Measurements from ENCODE around the gene NOS1. TPM values are rescaled to one million over a fixed set of nuclear protein-coding genes. Genes with fewer than 3 reads are reported as not detected.

NOS1 gene
- total RNA-seq, 1 donor from 2014 or later, result 0.11 TPM

DNA sequence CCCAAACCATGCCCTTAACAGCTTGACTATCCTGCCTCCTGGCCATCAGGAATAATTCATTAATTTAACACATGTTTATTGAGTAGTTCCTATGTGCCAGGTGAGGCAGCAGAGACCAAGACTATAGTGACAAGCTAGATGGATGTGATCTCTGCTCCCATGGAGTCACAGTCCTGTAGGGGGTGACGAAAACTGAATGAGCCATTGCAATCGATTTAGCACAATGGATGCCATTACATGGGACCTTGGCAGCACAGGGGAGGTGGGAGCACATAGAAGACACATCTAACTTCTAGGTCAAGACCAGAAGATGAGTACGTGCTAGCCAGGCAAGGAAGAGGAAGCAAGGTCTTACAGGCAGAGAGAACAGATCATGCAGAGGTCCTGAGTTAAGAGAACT, 68.7 kb downstream of the NOS1 start:
- Histone ChIP-seq H3K9ac (no peak overlapping the region), H3F3A (ENCODE audit: low read depth) (no peaks in the 10 kb centered on the region), H3K4me2 (no peak overlapping the region), H3K36me3 (no peaks in the 10 kb centered on the region), H3K4me1 (no peaks in the 10 kb centered on the region), H4K20me1 (ENCODE audit: low read depth) (no peaks in the 10 kb centered on the region), H3K79me2 (ENCODE audit: low read depth) (no peaks in the 10 kb centered on the region), H3K9me3 (ENCODE audit: low read depth) (no peaks in the 10 kb centered on the region), H3K4me3 (no peak overlapping the region), H3K27me3 (no peaks in the 10 kb centered on the region), H3K27ac (no peak overlapping the region), H2AFZ (replicated peaks) (no peak overlapping the region)
- Mint-ChIP-seq H3K4me3 (no peak overlapping the region), H3K27me3 (ENCODE audit: insufficient read depth, low read depth) (peaks cover 8% of the 10 kb centered on the region), H3K9me3 (peaks cover 9% of the 10 kb centered on the region), H3K36me3 (no peaks in the 10 kb centered on the region), H3K27ac (no peak overlapping the region), H3K4me1 (no peaks in the 10 kb centered on the region)
- no peak for DNase-seq (ENCODE audit: low spot score)
- TF ChIP-seq, protein P1, sequence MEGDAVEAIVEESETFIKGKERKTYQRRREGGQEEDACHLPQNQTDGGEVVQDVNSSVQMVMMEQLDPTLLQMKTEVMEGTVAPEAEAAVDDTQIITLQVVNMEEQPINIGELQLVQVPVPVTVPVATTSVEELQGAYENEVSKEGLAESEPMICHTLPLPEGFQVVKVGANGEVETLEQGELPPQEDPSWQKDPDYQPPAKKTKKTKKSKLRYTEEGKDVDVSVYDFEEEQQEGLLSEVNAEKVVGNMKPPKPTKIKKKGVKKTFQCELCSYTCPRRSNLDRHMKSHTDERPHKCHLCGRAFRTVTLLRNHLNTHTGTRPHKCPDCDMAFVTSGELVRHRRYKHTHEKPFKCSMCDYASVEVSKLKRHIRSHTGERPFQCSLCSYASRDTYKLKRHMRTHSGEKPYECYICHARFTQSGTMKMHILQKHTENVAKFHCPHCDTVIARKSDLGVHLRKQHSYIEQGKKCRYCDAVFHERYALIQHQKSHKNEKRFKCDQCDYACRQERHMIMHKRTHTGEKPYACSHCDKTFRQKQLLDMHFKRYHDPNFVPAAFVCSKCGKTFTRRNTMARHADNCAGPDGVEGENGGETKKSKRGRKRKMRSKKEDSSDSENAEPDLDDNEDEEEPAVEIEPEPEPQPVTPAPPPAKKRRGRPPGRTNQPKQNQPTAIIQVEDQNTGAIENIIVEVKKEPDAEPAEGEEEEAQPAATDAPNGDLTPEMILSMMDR (IDR thresholded peaks at IDR 0.05), result no peak
- TF ChIP-seq EZH2 (IDR thresholded peaks at IDR 0.05) (no peak), EZH2phosphoT487 (IDR thresholded peaks at IDR 0.05) (no peak)

DNA sequence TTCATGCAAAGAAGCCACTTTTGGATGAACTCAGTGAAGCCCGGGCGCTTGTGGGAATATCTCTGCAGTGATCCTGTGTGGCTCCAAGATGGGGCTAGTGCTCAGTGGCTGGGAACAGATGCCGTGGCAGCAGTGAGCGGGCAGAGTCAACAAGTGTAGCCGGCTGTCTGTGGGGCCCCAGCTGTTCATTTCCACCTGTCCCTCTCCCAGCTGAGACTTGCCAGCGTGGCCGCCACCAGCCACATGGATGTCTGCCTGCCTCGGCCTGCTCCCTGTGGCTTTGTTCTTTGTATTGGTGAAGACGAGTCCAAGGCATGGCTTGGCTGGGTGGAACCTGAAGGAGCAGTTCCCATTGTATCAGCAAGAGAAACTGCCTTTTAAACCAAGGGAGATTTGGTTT, 77.3 kb downstream of the NOS1 start:
- H3K4me1 Mint-ChIP-seq, result no peaks in the 10 kb centered on the region
- no peaks in the 10 kb centered on the region for H3K36me3 Mint-ChIP-seq
- no peak for DNase-seq (ENCODE audit: low spot score)
- H3K4me3 Mint-ChIP-seq, result no peak overlapping the region
- H3K4me2 ChIP-seq, result no peak overlapping the region
- no peaks in the 10 kb centered on the region for H3K36me3 ChIP-seq
- no peaks in the 10 kb centered on the region for H3K79me2 ChIP-seq (ENCODE audit: low read depth)
- no peak overlapping the region for H3K27ac Mint-ChIP-seq
- no peak overlapping the region for H3K4me3 ChIP-seq
- no peaks in the 10 kb centered on the region for H3K9me3 ChIP-seq (ENCODE audit: low read depth)
- TF ChIP-seq EZH2phosphoT487 (IDR thresholded peaks at IDR 0.05), result no peak
- TF ChIP-seq, protein P1 (IDR thresholded peaks at IDR 0.05), result no peak
- TF ChIP-seq EZH2 (IDR thresholded peaks at IDR 0.05), result no peak
- H4K20me1 ChIP-seq (ENCODE audit: low read depth), result no peaks in the 10 kb centered on the region
- peak overlapping the region; percentile 0 for H2AFZ ChIP-seq (replicated peaks)
- no peak overlapping the region for H3K27ac ChIP-seq
- peaks cover 3% of the 10 kb centered on the region for H3K9me3 Mint-ChIP-seq
- no peaks in the 10 kb centered on the region for H3F3A ChIP-seq (ENCODE audit: low read depth)
- no peaks in the 10 kb centered on the region for H3K27me3 Mint-ChIP-seq (ENCODE audit: insufficient read depth, low read depth)
- H3K9ac ChIP-seq, result no peak overlapping the region
- no peaks in the 10 kb centered on the region for H3K27me3 ChIP-seq
- H3K4me1 ChIP-seq, result no peaks in the 10 kb centered on the region

DNA sequence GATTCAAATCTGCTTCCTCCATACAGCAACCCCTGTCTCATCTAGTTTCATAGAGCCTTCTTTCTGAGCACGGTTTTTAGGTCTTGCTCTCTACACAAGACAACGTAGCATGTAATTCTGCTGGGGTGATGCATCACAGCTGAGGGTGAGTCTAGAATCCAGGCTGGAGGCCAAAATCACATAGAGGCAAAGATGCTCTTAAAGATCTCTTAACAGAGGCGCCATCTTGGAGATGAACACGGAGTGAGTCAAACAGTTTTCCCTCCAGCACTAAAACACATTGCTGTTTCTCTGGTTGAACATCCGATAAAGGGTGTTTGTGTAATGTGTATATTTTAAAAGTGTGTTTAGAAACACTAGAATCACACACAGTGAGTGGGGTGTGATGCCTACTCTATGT, 78.9 kb downstream of the NOS1 start:
- no peak for DNase-seq (ENCODE audit: low spot score)
- Histone ChIP-seq H3K9ac (no peak overlapping the region), H4K20me1 (ENCODE audit: low read depth) (no peaks in the 10 kb centered on the region), H3K27ac (no peak overlapping the region), H3K27me3 (no peaks in the 10 kb centered on the region), H3K4me2 (no peak overlapping the region), H3K36me3 (no peaks in the 10 kb centered on the region), H2AFZ (replicated peaks) (no peak overlapping the region), H3K4me1 (no peaks in the 10 kb centered on the region), H3K4me3 (no peak overlapping the region), H3K79me2 (ENCODE audit: low read depth) (no peaks in the 10 kb centered on the region), H3F3A (ENCODE audit: low read depth) (no peaks in the 10 kb centered on the region), H3K9me3 (ENCODE audit: low read depth) (no peaks in the 10 kb centered on the region)
- no peak for TF ChIP-seq EZH2 (IDR thresholded peaks at IDR 0.05)
- TF ChIP-seq, protein P1 (IDR thresholded peaks at IDR 0.05), result no peak
- no peak for TF ChIP-seq EZH2phosphoT487 (IDR thresholded peaks at IDR 0.05)
- Mint-ChIP-seq H3K27ac (no peak overlapping the region), H3K9me3 (no peaks in the 10 kb centered on the region), H3K36me3 (no peaks in the 10 kb centered on the region), H3K4me1 (no peaks in the 10 kb centered on the region), H3K27me3 (ENCODE audit: insufficient read depth, low read depth) (no peaks in the 10 kb centered on the region), H3K4me3 (no peak overlapping the region)
